D721Med (cell line): Measurements from ENCODE around the gene NAV2.

Source experiments
- DNase-seq: peaks from one replicate; pipeline ENCODE4 v3.0.0; 2011; ENCODE audit warnings: low spot score; ENCODE audit not compliant: insufficient read length
- FAIRE-seq: peaks from 2 replicates; lab custom pipeline; 2011; peaks lifted over from hg19 to GRCh38; lab: Jason Lieb, UNC
- TF ChIP-seq, protein P1 (sequence below): IDR thresholded peaks from 2 replicates; pipeline ENCODE4 v1.5.1; 2012; ENCODE audit warnings: mild to moderate bottlenecking, control low read depth; ENCODE audit not compliant: insufficient read depth; ENCODE audit errors: missing control alignments

The NAV2 gene

DNA sequence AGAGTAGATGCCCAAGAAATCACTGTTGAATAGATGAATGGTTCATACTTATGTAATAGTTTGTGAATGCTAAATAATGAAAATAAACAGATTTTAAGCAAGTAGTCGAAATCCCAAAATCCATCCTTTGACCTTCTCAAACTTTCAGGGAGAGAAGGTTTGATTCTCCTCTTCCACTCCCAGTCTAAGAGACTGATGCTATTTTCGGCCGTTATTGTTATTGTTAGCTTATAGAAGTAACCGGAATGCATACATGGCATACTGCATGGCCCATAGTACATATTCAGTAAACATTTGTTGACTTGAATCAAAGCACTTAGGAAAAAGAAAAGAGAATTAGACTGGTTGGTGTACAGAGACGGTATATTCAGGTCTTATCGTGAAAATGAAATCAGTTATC lies 76.6 kb downstream of the NAV2 start:
- TF ChIP-seq, protein P1, sequence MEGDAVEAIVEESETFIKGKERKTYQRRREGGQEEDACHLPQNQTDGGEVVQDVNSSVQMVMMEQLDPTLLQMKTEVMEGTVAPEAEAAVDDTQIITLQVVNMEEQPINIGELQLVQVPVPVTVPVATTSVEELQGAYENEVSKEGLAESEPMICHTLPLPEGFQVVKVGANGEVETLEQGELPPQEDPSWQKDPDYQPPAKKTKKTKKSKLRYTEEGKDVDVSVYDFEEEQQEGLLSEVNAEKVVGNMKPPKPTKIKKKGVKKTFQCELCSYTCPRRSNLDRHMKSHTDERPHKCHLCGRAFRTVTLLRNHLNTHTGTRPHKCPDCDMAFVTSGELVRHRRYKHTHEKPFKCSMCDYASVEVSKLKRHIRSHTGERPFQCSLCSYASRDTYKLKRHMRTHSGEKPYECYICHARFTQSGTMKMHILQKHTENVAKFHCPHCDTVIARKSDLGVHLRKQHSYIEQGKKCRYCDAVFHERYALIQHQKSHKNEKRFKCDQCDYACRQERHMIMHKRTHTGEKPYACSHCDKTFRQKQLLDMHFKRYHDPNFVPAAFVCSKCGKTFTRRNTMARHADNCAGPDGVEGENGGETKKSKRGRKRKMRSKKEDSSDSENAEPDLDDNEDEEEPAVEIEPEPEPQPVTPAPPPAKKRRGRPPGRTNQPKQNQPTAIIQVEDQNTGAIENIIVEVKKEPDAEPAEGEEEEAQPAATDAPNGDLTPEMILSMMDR, result no peak
- no peak for DNase-seq
- FAIRE-seq, result no peak

DNA sequence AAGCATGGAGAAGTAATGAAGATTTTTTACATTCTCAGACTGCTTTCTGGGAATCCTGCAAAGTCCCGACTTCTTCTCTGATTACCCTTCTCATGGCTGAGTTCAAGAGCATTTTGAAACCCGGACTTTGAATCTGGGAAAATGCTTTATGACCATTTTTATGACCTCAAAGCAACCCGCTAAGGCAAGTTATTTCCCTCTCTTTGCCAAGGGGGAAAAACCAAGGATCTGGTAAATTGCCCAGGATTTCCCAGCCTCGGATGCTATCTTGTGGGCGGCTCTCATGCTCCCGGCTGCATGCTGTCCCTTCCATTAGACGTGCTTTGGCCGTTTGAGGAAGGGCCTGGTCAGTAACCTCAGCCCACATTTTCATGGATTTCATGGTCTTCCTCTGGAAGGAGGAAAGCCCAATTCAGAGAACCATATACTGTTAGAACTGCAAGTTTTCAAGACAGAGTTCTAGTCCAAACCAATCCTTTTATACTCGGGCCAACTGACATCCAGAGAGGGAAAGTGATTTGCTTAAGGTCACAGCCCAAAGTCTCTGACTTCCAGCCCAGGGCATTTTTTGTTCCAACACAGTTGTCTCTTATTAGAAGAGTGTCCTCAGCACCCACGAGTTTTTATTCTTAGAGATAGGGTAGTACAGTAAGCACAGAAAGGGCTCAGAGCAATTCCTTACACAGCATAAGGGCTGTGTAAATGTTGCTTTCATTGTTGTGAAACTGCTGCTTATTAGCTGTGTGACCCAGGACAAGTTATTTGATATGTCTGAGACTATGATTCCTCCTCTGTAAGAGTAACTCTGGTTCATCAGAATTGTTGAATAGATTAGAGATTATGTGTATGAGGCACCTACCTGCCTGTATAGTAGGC lies 77.4 kb downstream of the NAV2 start:
- DNase-seq (no peak), FAIRE-seq (no peak)
- TF ChIP-seq, protein P1, result no peak

DNA sequence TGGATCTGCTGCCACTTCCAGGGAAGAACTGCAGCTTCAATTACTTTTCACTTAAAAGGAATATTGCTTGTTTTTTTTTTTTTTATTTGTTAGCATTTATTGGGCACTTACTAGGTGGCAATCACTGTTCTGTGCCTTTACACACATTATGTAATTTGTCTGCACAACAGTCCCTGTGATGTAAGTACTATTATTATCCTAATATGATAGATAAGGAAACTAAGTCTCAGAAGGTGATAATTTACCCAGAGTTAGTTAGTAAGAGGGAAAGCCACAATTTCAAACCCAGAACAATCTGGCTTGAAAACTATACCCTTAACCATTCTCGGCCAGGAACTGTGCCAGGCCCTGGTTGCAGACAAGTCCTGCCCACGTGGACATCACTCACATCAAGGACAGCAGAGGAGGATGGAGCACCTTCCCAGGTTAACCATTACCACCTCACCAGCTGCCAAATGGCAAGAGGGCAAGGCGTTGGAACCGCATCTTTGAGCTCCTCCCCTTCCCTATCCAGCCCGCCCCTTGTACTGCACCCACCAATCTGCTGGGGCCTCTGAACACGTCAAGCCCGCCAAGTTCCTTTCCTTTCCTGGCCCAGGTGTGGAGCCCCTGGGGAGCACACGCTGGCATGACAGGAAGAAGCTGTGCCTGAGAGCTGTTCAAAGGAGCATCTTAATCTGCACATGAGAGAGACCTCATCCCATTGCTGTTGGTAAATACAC lies 78.4 kb downstream of the NAV2 start:
- FAIRE-seq (no peak), DNase-seq (no peak)
- TF ChIP-seq, protein P1, result no peak

DNA sequence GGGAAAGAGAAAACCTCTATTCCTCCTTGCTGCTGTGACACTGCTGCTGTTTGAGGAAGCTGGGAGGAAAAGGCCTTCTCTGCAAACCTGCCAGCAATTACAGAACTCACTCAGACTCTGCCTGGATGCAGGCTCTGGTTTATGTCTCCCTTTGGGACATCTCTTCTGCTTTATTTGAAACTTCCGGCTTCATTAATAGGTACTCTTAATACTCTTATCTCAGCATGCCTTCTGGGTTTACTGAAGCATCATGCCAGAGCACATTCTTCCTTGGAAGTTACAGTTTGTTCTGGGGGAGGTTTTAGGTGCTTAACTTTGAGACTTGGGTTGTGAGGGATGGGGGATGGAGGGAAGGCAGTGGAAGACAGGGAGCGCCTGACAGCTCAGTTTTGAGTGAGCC lies 79.9 kb downstream of the NAV2 start:
- DNase-seq (no peak), FAIRE-seq (no peak)
- TF ChIP-seq, protein P1, result no peak

DNA sequence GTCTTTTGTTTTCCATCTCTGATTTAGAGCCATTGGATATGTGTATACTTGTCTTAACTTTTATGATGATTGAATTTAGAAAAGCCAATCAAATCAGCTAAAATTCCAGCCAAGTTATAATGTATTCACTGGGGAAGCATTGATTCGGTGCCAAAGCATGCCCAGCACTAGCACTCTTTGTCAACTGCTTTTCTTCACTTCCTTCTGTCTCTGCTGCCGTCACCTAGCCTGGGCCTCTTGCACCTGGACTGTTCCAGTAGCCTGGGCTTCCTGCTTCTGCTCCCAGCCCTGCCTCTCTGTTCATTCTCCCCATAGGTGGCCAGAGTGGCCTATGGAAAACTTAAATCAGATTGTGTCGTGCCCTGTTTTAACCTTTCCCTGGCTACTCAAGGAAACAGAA lies 80.7 kb downstream of the NAV2 start:
- FAIRE-seq (no peak), DNase-seq (no peak)
- TF ChIP-seq, protein P1, result no peak

DNA sequence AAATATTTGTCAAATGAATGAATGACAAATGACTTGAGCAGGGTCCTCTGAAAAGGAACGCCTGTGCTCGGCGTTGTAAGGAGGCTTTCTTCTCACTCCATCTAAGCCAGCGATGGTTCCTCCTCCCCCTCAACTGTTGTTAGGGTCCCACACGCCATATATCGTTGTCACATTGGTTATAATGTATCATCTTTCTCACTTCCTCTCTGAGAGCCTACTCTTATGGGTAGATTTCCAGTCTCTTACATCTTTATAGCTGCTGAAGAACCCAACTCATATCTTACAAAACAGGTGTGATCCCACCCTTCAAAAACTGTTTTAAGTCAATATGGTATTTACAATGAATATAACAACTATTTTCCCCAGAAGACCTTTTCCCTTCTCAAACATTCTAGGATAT lies 81.5 kb downstream of the NAV2 start:
- FAIRE-seq, result no peak
- no peak for DNase-seq
- TF ChIP-seq, protein P1, result no peak
